Lung microvascular endothelial cell (primary cell): ENCODE measurements around the gene GGTLC2. TPM values are rescaled to one million over a fixed set of nuclear protein-coding genes. Genes with fewer than 3 reads are reported as not detected.
"Not testable (repeated sequence)": the region's sequence is repeated elsewhere in the genome, so short reads cannot be mapped to it uniquely, and the experiment has no call there.

Source experiments
- DNase-seq, 2 donors: peaks; one replicate each; pipeline versions ENCODE4 v3.0.0 to v3.0.0-alpha.2; 2010; ENCODE audit warnings: low read depth in 2 of 2
- total RNA-seq: library from RNA; depleted of rRNA; stranded (reverse); fragments of >200 nt; gene quantifications from 2 replicates; pipeline ENCODE4 v1.2.1, GENCODE V29; 2014

GGTLC2 gene
- total RNA-seq, 1 donor from 2014 or later: not detected

DNA sequence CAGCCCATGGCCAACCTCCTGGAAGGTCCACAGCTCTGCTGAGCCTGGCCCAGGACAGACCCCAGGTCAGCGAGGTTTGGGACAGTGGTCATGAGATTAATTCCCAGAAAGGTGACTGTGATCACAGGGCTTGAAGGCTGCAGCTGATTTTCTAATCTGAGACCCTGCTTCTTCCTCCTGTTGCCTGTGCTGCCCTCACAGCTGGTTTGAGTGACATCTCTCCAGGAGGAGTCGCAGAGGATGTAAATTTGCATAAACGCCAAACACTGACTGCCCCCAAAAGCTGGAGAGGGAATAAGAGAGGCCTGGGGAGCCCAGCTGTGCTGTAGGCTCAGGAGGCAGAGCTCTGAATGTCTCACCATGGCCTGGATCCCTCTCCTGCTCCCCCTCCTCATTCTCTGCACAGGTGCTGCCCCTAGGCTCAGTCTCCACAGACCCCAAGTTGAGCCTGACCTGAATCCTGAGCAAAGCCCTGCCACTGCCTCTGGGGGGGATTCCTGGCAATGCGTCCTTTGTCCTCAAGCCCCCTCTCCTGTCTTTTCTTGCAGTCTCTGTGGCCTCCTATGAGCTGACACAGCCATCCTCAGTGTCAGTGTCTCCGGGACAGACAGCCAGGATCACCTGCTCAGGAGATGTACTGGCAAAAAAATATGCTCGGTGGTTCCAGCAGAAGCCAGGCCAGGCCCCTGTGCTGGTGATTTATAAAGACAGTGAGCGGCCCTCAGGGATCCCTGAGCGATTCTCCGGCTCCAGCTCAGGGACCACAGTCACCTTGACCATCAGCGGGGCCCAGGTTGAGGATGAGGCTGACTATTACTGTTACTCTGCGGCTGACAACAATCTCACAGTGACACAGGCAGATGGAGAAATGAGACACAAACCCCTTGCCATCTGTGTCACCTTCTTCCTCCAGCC lies 23.8 kb downstream of the GGTLC2 start:
- no peak for DNase-seq

GRCh38 chr22:22669093-22669492 lies 24.7 kb downstream of the GGTLC2 start:
- no peak for DNase-seq

DNA sequence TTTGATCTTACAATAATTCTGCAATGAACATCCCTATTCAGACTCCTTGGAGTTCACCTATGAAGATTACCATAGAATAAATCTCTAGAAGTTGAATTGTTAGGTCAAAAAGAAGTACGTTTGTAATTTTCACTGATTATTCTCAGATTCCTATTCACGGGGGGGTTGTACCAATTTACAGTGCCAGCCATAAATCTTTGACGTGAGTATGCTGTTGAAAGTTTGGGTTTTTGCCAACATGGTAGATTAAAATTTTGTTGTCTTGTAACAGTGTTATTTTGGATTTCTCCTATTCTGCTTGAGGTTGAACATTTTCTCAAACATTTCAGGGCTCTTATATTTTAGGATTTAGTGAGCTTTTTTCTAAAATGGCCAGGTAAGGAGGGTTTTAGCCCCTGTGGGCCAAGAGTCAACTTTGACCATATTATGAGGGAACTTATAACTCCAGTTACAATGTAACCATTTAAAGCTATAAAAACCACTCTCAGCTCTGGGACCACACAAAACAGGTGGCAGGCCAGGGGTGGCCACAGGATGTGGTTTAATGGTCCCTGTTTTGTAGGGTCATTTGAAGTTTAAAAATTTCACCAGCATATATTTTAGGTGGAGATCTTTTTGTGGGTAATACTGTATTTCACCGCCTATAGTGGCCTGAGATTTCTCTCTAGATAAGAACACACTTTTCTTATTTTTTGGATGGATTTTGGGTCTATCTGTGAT lies 25.8 kb downstream of the GGTLC2 start:
- DNase-seq: no peak

DNA sequence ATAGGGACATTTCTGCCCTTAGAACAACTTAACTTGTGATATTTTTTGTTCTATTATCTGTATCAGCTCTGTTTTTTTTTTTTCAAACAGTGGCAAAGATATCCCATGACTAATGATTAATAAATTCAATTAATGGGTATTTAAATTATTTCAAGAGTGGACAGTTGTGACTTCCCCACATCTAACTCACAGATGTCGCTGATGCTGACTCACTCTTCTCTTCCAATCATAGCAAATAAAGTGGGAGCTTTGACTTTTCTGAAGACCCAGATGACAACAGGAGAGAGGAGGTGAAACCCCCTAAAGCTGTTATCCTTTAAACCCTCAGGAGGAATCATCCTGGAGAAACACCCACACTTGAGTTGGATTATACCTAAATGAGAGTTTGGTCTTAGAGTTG lies 27.1 kb downstream of the GGTLC2 start:
- no peak for DNase-seq

- no peak for DNase-seq
Observed at GRCh38 chr22:22673099-22673498, 28.7 kb downstream of the GGTLC2 start.

GRCh38 chr22:22673628-22674027 lies 29.2 kb downstream of the GGTLC2 start:
- DNase-seq: no peak

- no peak for DNase-seq
Observed at GRCh38 chr22:22674467-22674866, 30.1 kb downstream of the GGTLC2 start.

DNA sequence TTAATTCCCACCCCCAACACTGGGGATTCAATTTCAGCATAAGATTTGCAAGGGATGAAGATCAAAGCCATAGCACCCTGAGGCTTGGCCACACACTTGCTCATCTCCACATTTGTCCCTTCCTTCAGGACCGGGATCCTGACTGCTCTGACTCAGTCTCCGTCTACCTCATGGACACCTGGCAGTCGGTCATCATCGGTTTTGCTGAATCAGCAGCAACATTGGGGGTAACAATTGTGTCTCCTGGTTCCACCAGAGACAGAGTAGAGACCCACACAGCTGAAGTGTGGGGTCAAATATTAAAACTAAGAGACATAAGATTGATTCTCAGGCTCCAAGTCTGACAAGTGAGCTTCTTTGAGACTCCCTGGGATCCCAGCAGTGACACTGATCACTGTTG lies 34.6 kb downstream of the GGTLC2 start:
- DNase-seq: no peak

DNA sequence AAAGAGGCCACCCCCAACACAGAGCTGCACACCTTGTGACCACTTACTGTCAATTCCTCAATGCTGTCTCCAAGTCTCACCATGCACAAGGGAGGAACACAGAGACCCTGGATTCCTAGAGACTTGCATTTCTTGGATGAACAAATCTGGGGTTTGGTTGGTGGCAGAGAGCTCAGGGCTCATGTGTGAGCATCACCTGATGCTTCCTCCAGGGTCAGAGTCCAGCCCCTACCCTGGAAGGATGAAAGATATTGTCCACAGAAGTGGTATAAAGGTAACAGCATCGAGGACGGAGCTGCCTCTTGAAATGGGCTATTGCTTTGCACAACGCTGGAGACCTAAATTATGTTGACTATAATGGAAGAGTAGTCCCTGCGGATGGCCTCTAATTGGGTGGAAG lies 36.0 kb downstream of the GGTLC2 start:
- DNase-seq: no peak

DNA sequence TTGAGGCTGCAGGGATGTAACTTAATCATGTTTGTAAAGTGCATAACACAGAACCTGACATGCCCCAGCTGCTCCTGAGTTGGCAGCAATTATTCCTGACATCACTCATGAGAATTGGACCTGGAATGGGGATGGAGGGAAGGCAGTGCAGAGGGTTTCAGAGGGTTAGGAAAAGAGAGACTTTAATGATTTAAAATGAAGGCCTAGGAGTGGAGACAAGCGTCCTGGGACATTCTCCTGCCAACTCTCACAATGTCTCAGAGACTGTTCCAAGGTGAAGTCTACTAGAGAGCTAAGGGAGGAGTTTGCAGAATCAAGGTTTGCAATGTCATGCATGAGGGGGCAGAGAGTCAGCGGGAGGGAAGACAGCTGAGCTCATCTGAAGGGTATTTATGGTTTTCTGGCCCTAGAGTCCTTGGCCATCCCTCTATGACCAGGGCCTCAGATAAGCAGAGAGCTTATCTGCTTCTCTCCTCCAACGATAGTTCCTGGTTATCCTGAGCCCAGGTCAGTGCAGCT lies 36.9 kb downstream of the GGTLC2 start:
- DNase-seq: no peak

DNA sequence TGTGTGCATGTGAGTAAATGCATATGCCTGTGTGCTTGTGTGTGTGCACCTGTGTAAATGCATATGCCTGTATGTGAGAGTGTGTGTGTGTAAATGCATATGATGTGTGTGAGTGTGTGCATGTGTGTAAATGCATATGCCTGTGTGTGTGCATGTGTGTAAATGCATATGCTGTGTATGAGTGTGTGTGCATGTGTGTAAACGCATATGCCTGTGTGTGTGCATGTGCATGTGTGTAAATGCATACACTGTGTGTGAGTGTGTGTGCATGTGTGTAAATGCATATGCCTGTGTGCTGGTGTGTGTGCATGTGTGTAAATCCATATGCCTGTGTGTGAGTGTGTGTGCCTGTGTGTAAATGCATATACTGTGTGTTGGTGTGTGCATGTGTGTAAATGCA lies 37.8 kb downstream of the GGTLC2 start:
- DNase-seq: no peak

DNA sequence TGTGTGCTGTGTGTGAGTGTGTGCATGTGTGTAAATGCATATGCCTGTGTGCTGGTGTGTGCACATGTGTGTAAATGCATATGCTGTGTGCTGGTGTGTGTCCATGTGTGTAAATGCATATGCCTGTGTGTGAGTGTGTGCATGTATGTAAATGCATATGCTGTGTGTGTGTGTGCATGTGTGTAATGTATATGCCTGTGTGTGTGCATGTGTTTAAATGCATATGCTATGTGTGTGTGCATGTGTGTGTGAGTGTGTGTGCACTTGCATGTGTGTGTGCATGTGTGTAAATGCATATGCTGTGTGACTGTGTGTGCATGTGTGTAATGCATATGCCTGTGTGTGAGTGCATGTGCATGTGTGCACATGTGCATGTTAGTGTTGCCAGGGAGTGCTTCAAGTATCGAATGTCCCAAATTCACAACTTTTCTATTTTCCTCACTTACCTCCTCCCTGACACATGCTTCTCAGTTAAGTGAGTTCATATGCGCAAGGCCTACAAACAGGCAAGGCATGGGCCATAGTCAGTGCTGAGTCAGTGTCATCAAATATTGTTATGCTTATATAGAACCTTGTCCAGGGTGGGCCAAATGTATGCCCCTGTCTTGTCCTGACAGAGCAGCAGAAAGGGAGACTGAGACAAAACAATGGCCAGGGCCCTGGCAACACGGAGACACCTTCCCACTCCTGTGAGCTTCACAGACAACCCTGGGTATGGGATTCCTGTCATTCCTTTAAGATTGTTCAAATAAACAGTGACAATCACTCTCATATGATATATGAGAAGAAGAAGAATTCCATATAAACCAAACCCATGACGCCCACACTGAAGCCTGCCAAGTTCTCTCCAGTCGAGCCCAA lies 38.6 kb downstream of the GGTLC2 start:
- DNase-seq: no peak

- DNase-seq: no peak
Observed at GRCh38 chr22:22683668-22684361, 39.4 kb downstream of the GGTLC2 start.

DNA sequence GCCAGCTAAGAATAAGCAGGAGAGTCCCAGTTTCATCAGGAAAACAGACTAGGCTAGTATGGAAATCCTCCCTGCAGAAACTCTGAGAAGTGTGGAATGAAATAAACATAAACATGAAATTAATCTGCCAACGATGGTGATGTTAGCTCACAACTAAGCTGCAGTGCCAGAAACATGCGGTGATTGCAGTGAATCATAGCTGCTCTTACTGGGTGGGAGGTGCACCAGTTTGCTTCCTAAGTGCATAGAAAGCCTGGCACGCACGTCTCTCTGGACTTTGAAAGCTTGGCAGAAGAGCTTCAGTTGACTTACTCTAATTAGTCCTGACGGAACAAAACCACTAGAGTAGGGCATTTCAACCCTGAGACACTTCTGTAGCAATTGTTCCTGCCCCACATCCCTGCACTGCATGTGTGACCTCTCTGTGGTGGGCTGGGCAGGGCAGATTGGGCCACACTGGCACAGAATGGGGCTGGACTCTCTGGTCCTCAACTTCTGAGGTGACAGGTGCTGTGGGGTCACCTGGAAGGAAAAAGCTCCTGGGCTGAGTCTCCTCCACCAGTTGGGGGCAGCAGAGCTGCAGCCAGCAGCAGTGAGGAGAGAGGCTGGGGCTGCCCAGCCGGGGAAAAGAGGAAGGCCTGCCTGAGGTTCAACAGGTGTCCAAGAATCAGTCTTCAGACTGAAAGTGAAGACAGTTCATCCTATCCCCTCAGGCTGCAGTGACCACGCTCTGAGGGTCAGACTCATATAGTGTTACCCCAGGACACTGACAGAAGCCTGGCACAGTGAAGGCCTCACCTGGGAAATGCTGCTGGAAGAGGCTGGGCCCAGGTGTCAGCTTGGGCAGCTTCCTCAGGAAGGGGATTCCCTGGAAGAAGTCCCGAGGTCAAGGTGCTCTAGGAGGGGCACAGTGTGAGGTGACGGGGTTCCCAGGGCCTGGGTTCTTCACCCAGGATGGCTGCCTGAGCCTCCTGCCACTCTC lies 40.5 kb downstream of the GGTLC2 start:
- DNase-seq: peak; percentile 8 to 9

DNA sequence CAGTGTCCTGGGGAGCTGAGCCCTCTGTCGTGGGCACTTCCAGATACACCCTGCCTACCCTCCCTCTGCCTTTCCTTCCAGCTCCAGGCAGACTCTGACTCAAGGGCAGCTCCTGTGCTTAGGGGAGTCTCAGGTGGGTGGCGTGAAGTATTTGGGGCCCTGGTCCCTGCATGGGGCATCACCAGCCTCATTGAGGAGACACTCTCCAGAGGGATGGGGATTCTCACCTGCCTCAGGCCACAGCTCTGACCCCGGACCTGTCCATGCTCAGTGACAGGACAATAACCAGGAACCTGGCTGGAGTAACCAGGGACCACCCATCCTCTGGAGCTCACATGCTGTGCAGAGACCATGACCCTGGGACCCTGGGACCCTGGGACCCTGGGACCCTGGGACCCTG lies 41.2 kb downstream of the GGTLC2 start:
- DNase-seq: no peak

GRCh38 chr22:22686202-22687115 lies 42.0 kb downstream of the GGTLC2 start:
- not testable (repeated sequence) for DNase-seq

GRCh38 chr22:22687638-22688500 lies 43.5 kb downstream of the GGTLC2 start:
- peak; percentile 46 to 62 for DNase-seq
